Neural cell (in vitro differentiated cells): ENCODE results near the gene CDYL. TPM values are rescaled to one million over a fixed set of nuclear protein-coding genes. Genes with fewer than 3 reads are reported as not detected.

Source experiments
- H2AFZ ChIP-seq: fragments of 200-600, 300-800 bp; sonication (generic), shearing (Covaris generic); 2 replicates; pipeline ENCODE4 v1.6.0; 2014; ENCODE audit warnings: low read depth, mild to moderate bottlenecking, antibody characterized with exemption, low read length, moderate library complexity
- H3F3A ChIP-seq: fragments of 200-600 bp; shearing (Covaris generic); 2 replicates; pipeline ENCODE4 v1.6.1; 2016; ENCODE audit warnings: mild to moderate bottlenecking, moderate library complexity, mixed read lengths, antibody characterized with exemption, low read length; ENCODE audit not compliant: insufficient read depth, poor library complexity, severe bottlenecking
- H3K27ac ChIP-seq: fragments of 200-600, 300-800 bp; sonication (generic), shearing (Covaris generic); 2 replicates; pipeline ENCODE4 v1.5.1; 2014; ENCODE audit warnings: mild to moderate bottlenecking, low read length, moderate library complexity
- H3K27me3 ChIP-seq: fragments of 300-800, 200-600 bp; sonication (generic), shearing (Covaris generic); 2 replicates; pipeline ENCODE4 v1.6.0; 2014; ENCODE audit warnings: mild to moderate bottlenecking, low read depth, low read length, moderate library complexity; ENCODE audit not compliant: insufficient read depth
- H3K36me3 ChIP-seq: fragments of 300-800, 200-600 bp; sonication (generic), shearing (Covaris generic); 2 replicates; pipeline ENCODE4 v1.5.1; 2014; ENCODE audit warnings: mild to moderate bottlenecking, antibody characterized with exemption, low read length, moderate library complexity; ENCODE audit not compliant: insufficient read depth
- H3K4me2 ChIP-seq: fragments of 300-800, 200-600 bp; sonication (generic), shearing (Covaris generic); 2 replicates; pipeline ENCODE4 v1.6.0; 2014; ENCODE audit warnings: mild to moderate bottlenecking, low read length
- H3K4me3 ChIP-seq: fragments of 300-800, 200-600 bp; sonication (generic), shearing (Covaris generic); 2 replicates; pipeline ENCODE4 v1.5.1; 2014; ENCODE audit warnings: mild to moderate bottlenecking, low read length, moderate library complexity
- H3K79me2 ChIP-seq: fragments of 200-600 bp; shearing (Covaris generic); replicated peaks from 2 replicates; pipeline ENCODE4 v1.6.0; 2014; ENCODE audit warnings: mild to moderate bottlenecking, low read length, moderate library complexity; ENCODE audit not compliant: insufficient read depth
- H3K9ac ChIP-seq: fragments of 300-800, 200-600 bp; sonication (generic), shearing (Covaris generic); 2 replicates; pipeline ENCODE4 v1.6.1; 2016; ENCODE audit warnings: mild to moderate bottlenecking, low read length, mixed read lengths
- H3K9me2 ChIP-seq: fragments of 200-600 bp; shearing (Covaris generic); 2 replicates; pipeline ENCODE4 v1.6.1; 2016; ENCODE audit warnings: mild to moderate bottlenecking, low read length, mixed read lengths; ENCODE audit not compliant: insufficient read depth
- H3K9me3 ChIP-seq: fragments of 200-600, 300-800 bp; sonication (generic), shearing (Covaris generic); 2 replicates; pipeline ENCODE4 v1.6.1; 2016; ENCODE audit warnings: mild to moderate bottlenecking, mixed run types, low read length, moderate library complexity, mixed read lengths
- H4K20me1 ChIP-seq: fragments of 200-600 bp; shearing (Covaris generic); 2 replicates; pipeline ENCODE4 v1.6.1; 2016; ENCODE audit warnings: mild to moderate bottlenecking, mixed run types; ENCODE audit not compliant: insufficient read depth
- CTCF ChIP-seq: fragments of 450-650 bp; IDR thresholded peaks from 2 replicates; pipeline ENCODE4 v1.5.1; 2014; ENCODE audit warnings: antibody characterized with exemption, mild to moderate bottlenecking, moderate library complexity; ENCODE audit not compliant: poor library complexity, severe bottlenecking
- EP300 ChIP-seq: fragments of 450-650 bp; conservative IDR thresholded peaks from 2 replicates; pipeline ENCODE4 v1.6.1; 2014; ENCODE audit warnings: antibody characterized with exemption, mild to moderate bottlenecking, moderate library complexity; ENCODE audit not compliant: poor library complexity, severe bottlenecking
- EZH2 ChIP-seq: fragments of 200-600, 300-800 bp; shearing (Covaris generic), sonication (generic); IDR thresholded peaks from 2 replicates; pipeline ENCODE4 v1.6.1; 2014; ENCODE audit warnings: antibody characterized with exemption, low read length, borderline replicate concordance, mild to moderate bottlenecking; ENCODE audit not compliant: insufficient read depth, poor library complexity, severe bottlenecking
- MXI1 ChIP-seq: fragments of 450-650 bp; conservative IDR thresholded peaks from 2 replicates; pipeline ENCODE4 v1.6.1; 2014; ENCODE audit warnings: antibody characterized with exemption, mild to moderate bottlenecking; ENCODE audit not compliant: poor library complexity, severe bottlenecking
- POLR2AphosphoS5 ChIP-seq: IDR thresholded peaks from 2 replicates; pipeline ENCODE4 v1.6.1; 2012
- RAD21 ChIP-seq: fragments of 450-650 bp; conservative IDR thresholded peaks from 2 replicates; pipeline ENCODE4 v1.6.1; 2014; ENCODE audit warnings: antibody characterized with exemption, mild to moderate bottlenecking, moderate library complexity
- REST ChIP-seq: IDR thresholded peaks from 2 replicates; pipeline ENCODE4 v1.6.1; 2012; ENCODE audit warnings: borderline replicate concordance
- SMC3 ChIP-seq: fragments of 450-650 bp; conservative IDR thresholded peaks from 2 replicates; pipeline ENCODE4 v1.6.1; 2014; ENCODE audit warnings: antibody characterized with exemption, mild to moderate bottlenecking, moderate library complexity; ENCODE audit not compliant: poor library complexity
- TAF1 ChIP-seq: IDR thresholded peaks from 2 replicates; pipeline ENCODE4 v1.6.1; 2012; ENCODE audit warnings: low read depth
- polyA plus RNA-seq: library from polyadenylated mRNA; depleted of rRNA; stranded (reverse); fragments of >200 nt; gene quantifications from 2 replicates; pipeline ENCODE4 v1.2.3, GENCODE V29; 2014

Gene CDYL
- polyA plus RNA-seq, 1 donor from 2014 or later, result 5.2 TPM

- H4K20me1 ChIP-seq, result no peaks in the 10 kb centered on the region
- no peak for TF ChIP-seq EZH2
- TF ChIP-seq TAF1, result no peak
- TF ChIP-seq CTCF, result no peak
- no peak for TF ChIP-seq POLR2AphosphoS5
- no peak for TF ChIP-seq EP300
- TF ChIP-seq REST, result no peak
- TF ChIP-seq SMC3, result no peak
- TF ChIP-seq MXI1, result no peak
- H3K4me3 ChIP-seq, result no peak overlapping the region
- no peaks in the 10 kb centered on the region for H3K79me2 ChIP-seq
- no peaks in the 10 kb centered on the region for H3K9me3 ChIP-seq
- H3K9ac ChIP-seq, result no peak overlapping the region
- H3K36me3 ChIP-seq, result no peaks in the 10 kb centered on the region
- no peaks in the 10 kb centered on the region for H3K27me3 ChIP-seq
- no peaks in the 10 kb centered on the region for H3F3A ChIP-seq
- no peak overlapping the region for H2AFZ ChIP-seq
- H3K4me2 ChIP-seq, result no peak overlapping the region
- H3K9me2 ChIP-seq, result no peaks in the 10 kb centered on the region
- no peak overlapping the region for H3K27ac ChIP-seq
These were observed 170.3 kb downstream of the CDYL start for GRCh38 chr6:4946521-4946920.

- no peak overlapping the region for H3K4me3 ChIP-seq
- no peaks in the 10 kb centered on the region for H4K20me1 ChIP-seq
- no peaks in the 10 kb centered on the region for H3K36me3 ChIP-seq
- H3K4me2 ChIP-seq, result no peak overlapping the region
- H3K9me2 ChIP-seq, result no peaks in the 10 kb centered on the region
- H3K9me3 ChIP-seq, result no peaks in the 10 kb centered on the region
- H3K27me3 ChIP-seq, result no peaks in the 10 kb centered on the region
- no peaks in the 10 kb centered on the region for H3K79me2 ChIP-seq
- H3K9ac ChIP-seq, result no peak overlapping the region
- no peaks in the 10 kb centered on the region for H3F3A ChIP-seq
- TF ChIP-seq REST (no peak), RAD21 (no peak), SMC3 (no peak)
- no peak overlapping the region for H2AFZ ChIP-seq
- no peak overlapping the region for H3K27ac ChIP-seq
These were observed 171.5 kb downstream of the CDYL start for GRCh38 chr6:4947716-4948115.
